Measurements from ENCODE around the gene FAT1.

DNA sequence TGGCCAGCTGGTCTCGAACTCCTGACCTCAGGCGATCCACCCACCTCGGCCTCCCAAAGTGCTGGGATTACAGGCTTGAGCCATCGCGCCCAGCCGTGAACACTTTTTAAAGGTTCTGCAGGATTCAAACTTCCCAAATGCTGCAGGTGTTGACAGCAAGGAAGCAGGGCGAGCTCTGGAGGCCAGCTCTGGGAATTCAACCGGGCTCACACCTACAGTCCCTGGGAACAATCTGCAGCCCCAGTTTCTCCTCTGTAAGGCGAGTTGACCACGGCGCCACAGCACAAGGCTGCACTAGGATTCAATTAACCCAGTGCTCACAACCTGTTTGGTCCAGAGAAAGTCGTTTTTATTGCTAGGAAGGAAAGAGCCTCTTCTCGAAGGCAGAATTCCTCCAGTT lies 169.9 kb downstream of the FAT1 start:
- TF ChIP-seq POLR2A (IDR thresholded peaks at IDR 0.05) (no peak), CTCF (IDR thresholded peaks at IDR 0.05) (no peak)

Measured in testis (tissue), 2 donors.